Activated naive CD8-positive, alpha-beta T cell treated with anti-CD3 and anti-CD28 coated beads, Interleukin-2, amount 50 U/mL, for 24 hours (primary cell): ENCODE measurements around the gene TOGARAM2.

Experiments used
- ATAC-seq: fragments of 150-1000 bp; cut with Tn5 transposase; one replicate; pipeline ENCODE4 v1.10.0; 2021
- DNase-seq: peaks from one replicate; pipeline ENCODE4 v3.0.0; 2021
- H3K27ac Mint-ChIP-seq: one replicate; pipeline ENCODE4 v1.8.0; 2021; ENCODE audit warnings: mild to moderate bottlenecking, mixed read lengths
- H3K27me3 Mint-ChIP-seq: one replicate; pipeline ENCODE4 v1.8.0; 2021; ENCODE audit warnings: mixed read lengths
- H3K36me3 Mint-ChIP-seq: one replicate; pipeline ENCODE4 v1.8.0; 2021; ENCODE audit warnings: low read depth, mixed read lengths
- H3K4me1 Mint-ChIP-seq: one replicate; pipeline ENCODE4 v1.8.0; 2021; ENCODE audit warnings: mixed read lengths
- H3K4me3 Mint-ChIP-seq: one replicate; pipeline ENCODE4 v1.8.0; 2021; ENCODE audit warnings: mild to moderate bottlenecking, moderate library complexity, mixed read lengths
- H3K9me3 Mint-ChIP-seq: one replicate; pipeline ENCODE4 v1.8.0; 2021; ENCODE audit warnings: mixed read lengths

Gene TOGARAM2

GRCh38 chr2:29059624-29060023 is 78.5 kb downstream of the TOGARAM2 start:
- no peaks in the 10 kb centered on the region for H3K9me3 Mint-ChIP-seq
- H3K4me3 Mint-ChIP-seq = no peak overlapping the region
- no peaks in the 10 kb centered on the region for H3K36me3 Mint-ChIP-seq
- ATAC-seq (peak; percentile 70), DNase-seq (no peak)
- H3K27ac Mint-ChIP-seq = peak overlapping the region; percentile 25
- no peaks in the 10 kb centered on the region for H3K27me3 Mint-ChIP-seq
- H3K4me1 Mint-ChIP-seq = peaks cover 24% of the 10 kb centered on the region

- H3K4me3 Mint-ChIP-seq = no peak overlapping the region
- H3K9me3 Mint-ChIP-seq = no peaks in the 10 kb centered on the region
- H3K4me1 Mint-ChIP-seq = peaks cover 22% of the 10 kb centered on the region
- DNase-seq (no peak), ATAC-seq (no peak)
- no peaks in the 10 kb centered on the region for H3K36me3 Mint-ChIP-seq
- H3K27me3 Mint-ChIP-seq = no peaks in the 10 kb centered on the region
- H3K27ac Mint-ChIP-seq = no peak overlapping the region
These were observed 79.3 kb downstream of the TOGARAM2 start for GRCh38 chr2:29060441-29060840.

GRCh38 chr2:29061176-29061575 is 80.1 kb downstream of the TOGARAM2 start:
- H3K27ac Mint-ChIP-seq = no peak overlapping the region
- no peak overlapping the region for H3K4me3 Mint-ChIP-seq
- no peak for ATAC-seq
- no peaks in the 10 kb centered on the region for H3K36me3 Mint-ChIP-seq
- H3K4me1 Mint-ChIP-seq = peaks cover 22% of the 10 kb centered on the region
- no peak for DNase-seq
- H3K27me3 Mint-ChIP-seq = no peaks in the 10 kb centered on the region
- no peaks in the 10 kb centered on the region for H3K9me3 Mint-ChIP-seq

- no peak for DNase-seq
- Mint-ChIP-seq H3K4me1 (peaks cover 20% of the 10 kb centered on the region), H3K4me3 (no peak overlapping the region), H3K27me3 (no peaks in the 10 kb centered on the region), H3K36me3 (no peaks in the 10 kb centered on the region), H3K9me3 (no peaks in the 10 kb centered on the region), H3K27ac (no peak overlapping the region)
- ATAC-seq = no peak
These were observed 80.5 kb downstream of the TOGARAM2 start for GRCh38 chr2:29061616-29062015.

- DNase-seq (no peak), ATAC-seq (no peak)
- Mint-ChIP-seq H3K27ac (no peak overlapping the region), H3K4me1 (peaks cover 18% of the 10 kb centered on the region), H3K9me3 (no peaks in the 10 kb centered on the region), H3K4me3 (no peak overlapping the region), H3K36me3 (no peaks in the 10 kb centered on the region), H3K27me3 (no peaks in the 10 kb centered on the region)
These were observed 81.3 kb downstream of the TOGARAM2 start for GRCh38 chr2:29062371-29062770.

- Mint-ChIP-seq H3K27me3 (no peaks in the 10 kb centered on the region), H3K9me3 (no peaks in the 10 kb centered on the region), H3K4me1 (peaks cover 15% of the 10 kb centered on the region), H3K36me3 (no peaks in the 10 kb centered on the region), H3K27ac (no peak overlapping the region), H3K4me3 (no peak overlapping the region)
- ATAC-seq = no peak
- DNase-seq = no peak
These were observed 82.0 kb downstream of the TOGARAM2 start for GRCh38 chr2:29063056-29063455.

- ATAC-seq (no peak), DNase-seq (no peak)
- H3K4me3 Mint-ChIP-seq = no peak overlapping the region
- H3K27ac Mint-ChIP-seq = no peak overlapping the region
- no peaks in the 10 kb centered on the region for H3K36me3 Mint-ChIP-seq
- no peaks in the 10 kb centered on the region for H3K27me3 Mint-ChIP-seq
- H3K4me1 Mint-ChIP-seq = peaks cover 12% of the 10 kb centered on the region
- no peaks in the 10 kb centered on the region for H3K9me3 Mint-ChIP-seq
These were observed 82.7 kb downstream of the TOGARAM2 start for GRCh38 chr2:29063646-29064345.

- Mint-ChIP-seq H3K4me3 (no peak overlapping the region), H3K36me3 (no peaks in the 10 kb centered on the region), H3K27me3 (no peaks in the 10 kb centered on the region), H3K4me1 (peaks cover 10% of the 10 kb centered on the region), H3K27ac (no peak overlapping the region), H3K9me3 (no peaks in the 10 kb centered on the region)
- no peak for DNase-seq
- no peak for ATAC-seq
These were observed 83.2 kb downstream of the TOGARAM2 start for GRCh38 chr2:29064346-29064715.

GRCh38 chr2:29064746-29065067 is 83.6 kb downstream of the TOGARAM2 start:
- no peak overlapping the region for H3K27ac Mint-ChIP-seq
- H3K4me1 Mint-ChIP-seq = peaks cover 6% of the 10 kb centered on the region
- H3K4me3 Mint-ChIP-seq = no peak overlapping the region
- ATAC-seq (no peak), DNase-seq (no peak)
- no peaks in the 10 kb centered on the region for H3K36me3 Mint-ChIP-seq
- no peaks in the 10 kb centered on the region for H3K9me3 Mint-ChIP-seq
- no peaks in the 10 kb centered on the region for H3K27me3 Mint-ChIP-seq

- no peaks in the 10 kb centered on the region for H3K9me3 Mint-ChIP-seq
- DNase-seq = no peak
- ATAC-seq = no peak
- H3K4me3 Mint-ChIP-seq = no peak overlapping the region
- no peaks in the 10 kb centered on the region for H3K36me3 Mint-ChIP-seq
- no peaks in the 10 kb centered on the region for H3K27me3 Mint-ChIP-seq
- H3K27ac Mint-ChIP-seq = no peak overlapping the region
- H3K4me1 Mint-ChIP-seq = peaks cover under 1% of the 10 kb centered on the region
These were observed 84.1 kb downstream of the TOGARAM2 start for GRCh38 chr2:29065068-29065811.

- ATAC-seq (no peak), DNase-seq (no peak)
- Mint-ChIP-seq H3K27me3 (no peaks in the 10 kb centered on the region), H3K27ac (no peak overlapping the region), H3K9me3 (no peaks in the 10 kb centered on the region), H3K4me3 (no peak overlapping the region), H3K4me1 (no peaks in the 10 kb centered on the region), H3K36me3 (no peaks in the 10 kb centered on the region)
These were observed 85.3 kb downstream of the TOGARAM2 start for GRCh38 chr2:29066271-29066860.

- Mint-ChIP-seq H3K27me3 (no peaks in the 10 kb centered on the region), H3K4me3 (no peak overlapping the region), H3K4me1 (no peaks in the 10 kb centered on the region), H3K9me3 (no peaks in the 10 kb centered on the region), H3K27ac (no peak overlapping the region), H3K36me3 (no peaks in the 10 kb centered on the region)
- DNase-seq (no peak), ATAC-seq (no peak)
These were observed 86.0 kb downstream of the TOGARAM2 start for GRCh38 chr2:29066997-29067605.

GRCh38 chr2:29068513-29068912 is 87.4 kb downstream of the TOGARAM2 start:
- H3K27ac Mint-ChIP-seq = no peak overlapping the region
- no peaks in the 10 kb centered on the region for H3K9me3 Mint-ChIP-seq
- H3K4me1 Mint-ChIP-seq = no peaks in the 10 kb centered on the region
- H3K27me3 Mint-ChIP-seq = no peaks in the 10 kb centered on the region
- H3K4me3 Mint-ChIP-seq = no peak overlapping the region
- H3K36me3 Mint-ChIP-seq = no peaks in the 10 kb centered on the region
- ATAC-seq = no peak
- DNase-seq = no peak

GRCh38 chr2:29070526-29070925 is 89.4 kb downstream of the TOGARAM2 start:
- H3K27me3 Mint-ChIP-seq = no peaks in the 10 kb centered on the region
- DNase-seq (no peak), ATAC-seq (no peak)
- no peak overlapping the region for H3K4me3 Mint-ChIP-seq
- no peak overlapping the region for H3K27ac Mint-ChIP-seq
- H3K36me3 Mint-ChIP-seq = no peaks in the 10 kb centered on the region
- no peaks in the 10 kb centered on the region for H3K9me3 Mint-ChIP-seq
- H3K4me1 Mint-ChIP-seq = no peaks in the 10 kb centered on the region
